HG03565 (cell line): ENCODE data around the gene ALDH5A1.

Experiments used
- ATAC-seq: cut with Tn5 transposase; IDR thresholded peaks from one replicate; pipeline ENCODE4 v1.9.1; 2021; ENCODE audit warnings: mild to moderate bottlenecking, moderate library complexity; ENCODE audit not compliant: unreplicated experiment

Gene ALDH5A1

DNA sequence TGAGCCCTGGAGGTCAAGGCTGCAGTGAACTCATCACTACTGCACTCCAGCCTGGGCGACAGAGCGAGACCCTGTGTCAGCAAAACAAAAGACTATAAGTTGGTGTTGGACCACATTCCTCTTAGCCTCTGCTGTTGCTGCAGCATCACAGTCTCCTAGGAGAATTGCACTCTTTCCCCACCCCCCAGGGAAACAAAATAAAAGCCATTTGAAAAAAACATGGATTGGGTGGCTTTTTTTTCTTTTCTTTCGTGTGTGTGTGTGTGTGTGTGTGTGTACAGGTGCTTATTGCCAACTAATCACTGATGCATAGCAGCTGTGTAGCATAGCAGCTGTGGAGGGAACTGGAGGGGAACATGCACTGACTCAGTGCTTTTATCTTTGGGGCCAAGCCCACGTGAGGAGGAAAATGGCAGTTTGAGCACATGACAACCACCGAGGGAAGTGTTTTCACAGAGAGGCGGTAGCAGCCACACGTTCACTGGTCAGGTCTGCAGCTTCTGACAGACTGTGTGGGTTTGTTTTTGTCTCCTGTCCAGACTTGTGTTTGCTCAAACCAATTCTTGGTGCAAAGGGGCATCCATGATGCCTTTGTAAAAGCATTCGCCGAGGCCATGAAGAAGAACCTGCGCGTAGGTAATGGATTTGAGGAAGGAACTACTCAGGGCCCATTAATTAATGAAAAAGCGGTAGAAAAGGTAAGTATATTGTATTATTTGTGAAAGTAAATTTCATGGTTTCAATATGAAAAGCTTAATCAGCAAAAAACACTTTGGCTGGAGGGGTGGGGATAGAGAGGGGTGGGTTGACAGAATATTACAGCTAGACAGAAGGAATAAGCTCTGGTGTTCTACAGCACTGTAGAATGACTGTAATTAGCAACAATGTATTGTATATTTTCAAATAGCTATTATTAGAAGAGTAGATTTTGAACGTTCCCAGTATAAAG lies 27.7 kb downstream of the ALDH5A1 start:
- peak; percentile 53 for ATAC-seq

- ATAC-seq: no peak
Observed at GRCh38 chr6:24524329-24524728, 29.6 kb downstream of the ALDH5A1 start.

DNA sequence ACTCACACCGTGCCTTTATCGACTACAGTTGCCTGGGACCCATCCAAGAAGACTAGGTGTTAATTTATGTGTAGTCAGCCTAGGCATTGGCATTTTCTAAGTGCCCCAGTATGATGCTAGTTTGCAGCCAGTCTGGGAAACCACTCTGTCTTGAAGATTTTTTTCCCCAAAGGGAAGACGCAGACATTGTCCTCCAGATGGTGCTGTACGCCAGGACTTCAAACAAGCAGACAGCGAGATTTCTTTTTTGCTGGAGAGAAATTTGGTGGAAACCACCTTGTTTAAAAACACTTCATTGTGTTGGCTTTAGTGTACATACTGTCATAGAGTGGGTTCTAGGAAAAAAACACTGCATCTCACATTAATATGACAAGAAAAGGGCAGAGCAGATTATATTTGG lies 30.0 kb downstream of the ALDH5A1 start:
- no peak for ATAC-seq

DNA sequence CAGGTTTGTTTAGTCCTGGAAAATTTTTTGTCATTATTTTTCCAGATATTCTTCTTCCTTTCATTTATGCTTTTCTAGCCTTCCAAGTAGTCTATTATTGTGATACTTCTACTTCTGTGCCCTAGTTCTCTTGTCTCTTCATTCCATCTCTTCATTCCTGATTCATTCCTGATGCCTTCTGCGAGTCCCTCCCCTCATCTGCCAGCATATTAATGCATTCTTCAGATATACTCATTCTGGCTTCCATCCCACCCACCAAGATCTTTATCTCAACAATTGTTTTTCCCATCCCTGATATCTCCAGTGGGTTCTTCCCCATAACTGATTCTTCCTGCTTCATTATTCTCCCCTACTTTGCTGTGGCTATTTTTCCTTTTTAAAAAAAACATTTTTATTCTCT lies 35.2 kb downstream of the ALDH5A1 start:
- no peak for ATAC-seq

GRCh38 chr6:24534329-24534728 lies 39.6 kb downstream of the ALDH5A1 start:
- no peak for ATAC-seq

DNA sequence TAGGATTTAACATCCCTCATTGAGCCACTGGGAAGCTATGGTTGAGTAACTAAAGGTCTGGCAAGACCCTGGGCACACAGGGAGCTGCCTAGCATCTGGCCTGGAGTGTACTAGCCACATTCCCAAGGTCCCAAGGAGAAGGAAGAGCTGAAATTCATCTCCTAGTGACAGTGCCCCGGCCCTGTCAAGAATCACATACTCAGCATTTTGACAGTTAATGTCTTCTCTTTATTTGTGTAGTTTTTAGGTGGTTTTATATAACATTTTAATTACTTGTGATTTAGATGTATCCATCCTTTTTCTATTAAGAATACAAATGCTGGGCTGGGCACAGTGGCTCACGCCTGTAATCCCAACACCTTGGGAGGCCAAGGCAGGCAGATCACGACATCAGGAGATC lies 40.4 kb downstream of the ALDH5A1 start:
- no peak for ATAC-seq

DNA sequence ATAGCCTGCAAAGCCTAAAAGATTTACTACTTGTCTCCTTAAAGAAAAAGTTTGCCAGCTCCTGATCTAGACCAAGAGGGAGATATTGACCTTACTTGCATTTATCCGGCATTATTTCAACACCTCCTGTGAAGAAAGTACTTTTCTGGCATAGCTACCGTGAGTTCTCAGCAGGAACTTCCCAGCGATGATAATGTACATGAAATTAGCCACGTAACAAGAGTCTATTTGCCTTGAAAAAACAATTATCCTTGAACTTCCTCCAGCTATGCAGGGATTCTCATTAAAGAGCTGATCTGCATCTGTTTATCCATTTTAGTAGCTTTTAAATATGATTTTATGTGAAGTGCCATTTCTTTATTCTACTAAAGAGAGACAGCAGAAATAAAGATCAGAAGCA lies 41.7 kb downstream of the ALDH5A1 start:
- ATAC-seq: no peak

DNA sequence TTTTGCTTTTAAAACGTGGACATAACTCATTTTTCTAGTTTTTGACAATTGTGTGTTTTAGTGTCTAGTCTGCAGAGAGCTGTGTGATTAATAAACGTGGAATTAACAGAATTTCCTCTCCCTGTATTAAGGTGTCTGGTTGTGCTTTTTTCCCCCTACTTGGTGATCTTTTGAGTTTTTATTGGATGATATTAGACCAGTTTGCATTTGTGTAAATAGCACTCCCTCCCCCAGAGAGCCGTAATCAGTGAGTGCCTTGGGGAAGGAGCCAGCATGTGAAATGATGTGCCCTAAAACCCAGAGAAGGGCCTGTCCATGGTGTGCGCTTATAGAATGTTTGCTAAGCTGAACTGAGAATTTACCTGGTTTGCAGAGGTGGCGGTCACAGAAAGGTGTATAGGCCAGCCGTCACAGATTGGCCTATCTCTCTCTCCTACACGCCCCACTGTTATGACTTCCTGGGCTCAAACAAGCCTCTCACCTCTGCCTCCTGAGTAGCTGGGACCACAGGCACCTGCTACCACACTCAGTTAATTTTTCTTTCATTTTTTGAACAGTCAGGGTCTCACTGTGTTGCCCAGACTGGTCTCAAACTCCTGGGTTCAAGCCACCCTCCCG lies 42.4 kb downstream of the ALDH5A1 start:
- ATAC-seq: no peak

DNA sequence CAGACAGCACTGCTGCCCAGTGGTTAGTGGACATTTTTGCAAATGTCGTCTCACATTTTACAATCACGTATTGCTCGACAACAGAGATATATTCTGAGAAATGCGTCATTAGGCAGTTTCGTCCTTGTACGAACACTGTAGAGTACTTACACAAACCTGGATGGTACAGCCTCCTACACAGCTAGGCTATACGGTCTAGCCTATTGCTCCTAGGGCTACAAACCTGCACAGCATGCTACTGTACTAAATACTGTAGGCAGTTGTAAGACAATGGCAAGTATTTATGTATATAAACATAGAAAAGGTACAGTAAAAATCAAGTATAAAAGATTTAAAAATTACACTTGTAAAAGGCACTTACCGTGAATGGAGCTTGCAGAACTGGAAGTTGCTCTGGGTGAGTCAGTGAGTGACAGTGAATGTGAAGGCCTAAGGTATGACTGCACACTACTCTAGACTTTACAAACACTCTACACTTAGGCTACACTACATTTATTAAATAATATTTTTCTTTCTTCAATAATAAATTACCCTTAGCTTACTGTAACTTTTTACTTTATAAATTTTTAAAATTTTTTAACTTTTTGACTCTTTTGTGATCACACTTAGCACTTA lies 43.1 kb downstream of the ALDH5A1 start:
- no peak for ATAC-seq

GRCh38 chr6:24539416-24539815 lies 44.6 kb downstream of the ALDH5A1 start:
- ATAC-seq: no peak

DNA sequence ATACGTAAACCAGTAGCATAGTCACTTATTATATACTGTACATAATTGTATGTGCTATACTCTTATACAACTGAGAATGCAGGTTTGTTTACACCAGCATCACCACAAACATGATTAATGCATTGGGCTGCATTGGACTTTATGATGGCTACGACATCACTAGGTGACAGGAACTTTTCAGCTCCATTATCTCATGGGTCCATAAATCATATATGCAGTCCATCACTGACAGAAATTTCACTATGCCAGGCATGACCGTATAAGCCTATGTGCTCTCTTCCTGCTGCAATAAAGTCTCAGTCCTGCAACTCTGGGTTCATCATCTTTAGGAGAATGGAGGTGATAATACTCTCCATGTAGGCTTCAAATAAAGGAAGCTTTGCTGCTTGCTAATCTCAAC lies 45.4 kb downstream of the ALDH5A1 start:
- no peak for ATAC-seq

- ATAC-seq: no peak
Observed at GRCh38 chr6:24543683-24544082, 48.9 kb downstream of the ALDH5A1 start.

DNA sequence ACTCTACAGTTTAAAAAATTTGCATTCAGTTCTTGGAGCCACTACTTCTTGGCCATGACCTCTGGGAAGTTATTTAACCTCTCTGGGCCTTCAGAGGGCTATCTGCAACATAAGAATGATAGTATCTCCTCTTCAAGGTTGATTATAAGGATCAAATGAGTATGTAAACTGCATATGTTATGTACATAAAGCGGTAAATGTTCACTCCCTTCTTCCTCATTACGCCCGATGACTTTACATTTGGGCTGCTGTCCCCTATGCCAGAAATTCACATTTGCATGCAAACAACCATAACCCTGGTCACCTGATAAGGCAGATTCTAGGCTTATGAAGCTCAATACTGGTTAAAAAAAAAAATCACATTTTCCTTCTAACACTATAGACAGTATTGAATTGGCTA lies 50.4 kb downstream of the ALDH5A1 start:
- ATAC-seq: no peak

DNA sequence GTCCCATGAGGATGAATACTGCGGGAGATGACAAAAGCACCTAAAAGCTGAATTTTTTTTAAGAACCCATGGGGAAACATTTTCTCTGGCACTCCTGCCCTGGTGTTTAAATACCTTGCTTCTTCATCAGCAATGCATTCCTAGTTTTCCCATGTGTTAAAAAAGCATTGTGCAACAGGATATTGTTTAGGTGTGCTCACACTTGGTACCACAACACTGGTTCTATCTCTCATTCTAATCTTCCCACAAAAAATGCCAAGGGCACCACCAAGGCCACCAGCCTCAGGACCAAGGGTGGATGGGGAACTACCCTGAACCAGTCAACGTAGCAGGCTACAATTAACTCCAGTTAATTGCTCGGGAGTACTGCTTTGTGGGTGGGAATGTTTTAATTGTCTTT lies 50.9 kb downstream of the ALDH5A1 start:
- ATAC-seq: no peak

- ATAC-seq: no peak
Observed at GRCh38 chr6:24546439-24546838, 51.7 kb downstream of the ALDH5A1 start.

DNA sequence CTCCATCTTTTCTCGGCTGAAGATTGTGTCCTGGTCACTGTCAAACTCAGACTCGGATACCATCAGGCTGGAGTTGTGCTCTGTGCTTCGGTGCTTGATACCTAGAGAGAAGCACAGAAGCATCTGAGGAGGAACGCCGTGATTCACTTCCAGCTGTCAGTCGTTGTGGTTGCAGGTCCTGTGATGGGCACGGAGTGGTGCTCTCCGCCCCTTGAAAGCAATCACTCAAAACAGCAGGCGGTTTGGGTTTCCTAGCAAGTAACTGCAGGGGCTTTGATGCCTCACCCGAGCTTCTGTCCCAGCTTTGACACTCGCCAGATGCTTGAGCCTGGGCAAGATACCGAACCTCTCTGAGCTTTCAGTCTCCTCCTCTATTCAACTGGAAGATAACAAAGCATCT lies 52.5 kb downstream of the ALDH5A1 start:
- no peak for ATAC-seq

DNA sequence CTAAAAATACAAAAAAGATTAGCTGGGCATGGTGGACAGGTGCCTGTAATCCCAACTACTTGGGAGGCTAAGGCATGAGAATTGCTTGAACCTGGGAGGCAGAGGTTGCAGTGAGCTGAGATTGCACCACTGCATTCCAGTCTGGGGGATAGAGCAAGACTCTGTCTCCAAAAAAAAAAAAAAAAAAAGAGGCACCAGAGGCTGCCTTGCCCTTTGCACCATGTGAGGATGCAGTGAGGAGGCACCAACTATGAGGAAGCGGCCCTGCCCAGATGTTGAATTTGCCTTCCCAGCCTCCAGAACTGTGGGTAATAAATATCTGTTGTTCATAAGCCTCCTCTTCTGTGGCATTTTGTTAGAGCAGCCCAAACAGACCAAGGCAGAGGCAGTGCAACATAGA lies 54.4 kb downstream of the ALDH5A1 start:
- no peak for ATAC-seq

DNA sequence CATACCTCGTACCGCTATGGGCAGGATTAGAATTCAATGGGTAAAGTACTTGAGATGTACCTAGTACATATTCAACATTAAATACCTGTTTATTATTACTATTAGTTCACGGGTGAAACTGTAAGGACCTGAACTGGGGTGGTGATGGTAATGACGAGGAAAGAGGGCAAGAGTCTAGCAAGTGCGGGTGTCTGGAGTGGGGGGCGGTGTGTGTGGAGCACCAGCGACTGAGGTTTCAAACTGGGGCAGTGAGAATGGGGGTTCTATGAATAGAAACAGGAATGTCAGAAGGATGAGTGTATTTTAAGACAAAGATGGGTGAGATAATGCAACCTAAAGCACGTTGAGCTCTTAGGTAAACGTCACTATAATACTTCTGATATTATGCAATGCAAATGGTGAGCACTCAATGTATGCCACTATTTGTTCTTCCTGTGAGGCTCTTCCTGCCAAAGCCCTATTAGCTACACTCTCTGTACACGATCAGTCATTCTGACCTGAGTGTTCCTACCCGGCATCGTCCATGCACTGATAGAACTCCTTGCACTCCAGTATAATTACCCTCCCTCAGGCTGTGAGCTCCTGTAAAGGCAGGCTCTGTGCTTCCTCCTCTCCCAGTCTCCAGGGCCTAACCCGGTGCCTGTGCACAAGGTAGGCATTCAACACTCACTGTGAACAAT lies 55.0 kb downstream of the ALDH5A1 start:
- ATAC-seq: no peak

GRCh38 chr6:24551139-24551538 lies 56.4 kb downstream of the ALDH5A1 start:
- ATAC-seq: no peak

- peak; percentile 87 for ATAC-seq
Observed at GRCh38 chr6:24554474-24554873, 59.7 kb downstream of the ALDH5A1 start.

- no peak for ATAC-seq
Observed at GRCh38 chr6:24558516-24558915, 63.7 kb downstream of the ALDH5A1 start.
